ENCODE results near the gene CRYAB.
A peak's percentile ranks its signal among the peaks of the same experiment; 100 is the strongest.
"Not testable (repeated sequence)": the region's sequence is repeated elsewhere in the genome, so short reads cannot be mapped to it uniquely, and the experiment has no call there.

Gene CRYAB

DNA sequence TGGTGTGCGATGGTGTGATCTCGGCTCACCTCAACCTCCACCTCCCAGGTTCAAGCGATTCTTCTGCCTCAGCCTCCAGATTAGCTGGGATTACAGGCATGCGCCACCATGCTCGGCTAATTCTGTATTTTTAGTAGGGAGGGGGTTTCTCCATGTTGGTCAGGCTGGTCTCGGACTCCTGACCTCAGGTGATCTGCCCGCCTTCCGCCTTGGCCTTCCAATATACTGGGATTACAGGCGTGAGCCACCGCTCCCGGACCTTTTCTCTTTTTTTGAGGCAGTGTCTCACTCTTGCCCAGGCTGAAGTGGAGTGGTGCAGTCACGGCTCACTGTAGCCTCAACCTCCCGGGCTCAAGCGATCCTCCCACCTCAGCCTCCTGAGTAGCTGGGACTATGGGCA is 21.6 kb upstream of the CRYAB start:
- DNase-seq, result not testable (repeated sequence)

DNA sequence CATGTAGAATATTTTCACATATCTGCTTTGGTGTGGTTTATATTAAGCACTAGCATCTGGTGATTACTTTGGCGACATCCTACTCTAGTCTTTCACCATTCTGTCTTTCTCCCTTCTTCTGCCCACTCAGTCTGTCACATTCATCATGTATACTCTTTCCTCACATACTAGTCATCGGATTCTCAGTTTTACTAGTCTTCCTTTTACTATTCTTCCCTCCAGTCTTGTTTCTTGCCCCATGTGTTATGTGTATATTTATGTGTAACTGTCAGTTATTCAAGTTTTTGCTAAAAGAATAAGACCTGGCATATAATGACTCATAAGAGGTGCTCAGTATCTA is 21.0 kb upstream of the CRYAB start:
- peak in 1 of 5 donors; percentile 46 for DNase-seq

DNA sequence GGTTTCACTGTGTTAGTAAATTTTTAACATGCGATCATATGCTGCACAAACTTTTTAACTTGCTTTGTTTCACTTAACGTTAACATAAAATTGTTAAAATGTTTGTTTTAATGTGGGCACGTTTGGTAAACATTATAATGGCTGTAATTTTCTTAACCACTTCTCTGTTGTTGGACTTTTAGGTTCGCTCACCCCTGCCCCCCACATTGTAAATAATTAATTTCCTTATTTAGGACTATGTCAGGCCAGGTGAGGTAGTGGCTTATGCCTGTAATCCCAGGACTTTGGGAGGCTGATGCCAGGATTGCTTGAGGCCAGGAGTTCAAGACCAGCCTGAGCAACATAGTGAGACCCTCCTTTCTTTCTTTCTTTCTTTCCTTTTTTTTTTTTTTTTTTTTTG is 18.9 kb upstream of the CRYAB start:
- DNase-seq, result no peak

DNA sequence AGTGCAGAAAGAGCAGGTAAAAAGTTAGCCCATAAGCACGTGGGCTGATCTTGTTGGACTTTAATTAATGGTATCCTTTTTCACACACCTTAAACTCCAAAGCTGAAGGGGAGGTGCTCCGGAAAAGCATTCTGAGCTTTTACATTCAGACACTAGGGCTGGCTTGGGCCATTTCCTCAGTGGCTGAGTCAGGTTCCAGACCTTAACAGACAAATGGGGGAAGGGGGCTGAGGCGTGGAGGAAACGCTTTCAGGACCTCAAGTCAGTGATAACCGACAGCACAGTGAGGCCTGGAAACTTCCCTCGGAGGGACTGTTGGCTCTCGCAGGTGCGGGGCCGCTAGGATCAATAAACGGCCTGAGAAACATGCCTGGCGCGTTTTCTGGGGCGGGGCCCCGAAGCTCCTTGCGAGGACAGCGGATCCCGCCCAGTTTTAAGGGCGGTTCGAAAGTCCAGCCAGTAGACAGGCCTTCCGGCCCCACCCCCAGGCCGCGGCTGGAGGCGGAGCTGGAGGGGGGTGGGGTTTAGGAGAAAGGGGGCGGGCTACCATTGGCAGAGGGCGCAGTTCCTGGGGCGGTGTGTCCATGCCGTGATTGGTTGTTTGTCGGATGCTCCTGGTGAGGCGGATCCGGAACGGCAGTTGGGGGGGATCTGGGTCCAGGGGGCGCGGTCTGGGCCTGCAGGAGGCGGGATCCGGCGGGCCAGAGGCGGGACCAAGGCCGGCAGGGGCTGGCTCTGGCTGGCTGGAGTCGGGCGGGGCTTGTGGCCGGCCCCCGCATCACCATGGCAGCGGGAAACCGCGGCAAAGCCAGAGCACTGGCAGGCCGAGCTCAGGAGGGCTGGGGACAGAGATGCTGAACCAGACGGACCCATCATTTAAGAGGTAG is 15.2 kb upstream of the CRYAB start:
- DNase-seq, result peak; percentile 86 to 96 (median 88)

GRCh38 chr11:111925953-111926352 is 14.4 kb upstream of the CRYAB start:
- DNase-seq, result no peak

GRCh38 chr11:111923951-111924350 is 12.4 kb upstream of the CRYAB start:
- no peak for DNase-seq

DNA sequence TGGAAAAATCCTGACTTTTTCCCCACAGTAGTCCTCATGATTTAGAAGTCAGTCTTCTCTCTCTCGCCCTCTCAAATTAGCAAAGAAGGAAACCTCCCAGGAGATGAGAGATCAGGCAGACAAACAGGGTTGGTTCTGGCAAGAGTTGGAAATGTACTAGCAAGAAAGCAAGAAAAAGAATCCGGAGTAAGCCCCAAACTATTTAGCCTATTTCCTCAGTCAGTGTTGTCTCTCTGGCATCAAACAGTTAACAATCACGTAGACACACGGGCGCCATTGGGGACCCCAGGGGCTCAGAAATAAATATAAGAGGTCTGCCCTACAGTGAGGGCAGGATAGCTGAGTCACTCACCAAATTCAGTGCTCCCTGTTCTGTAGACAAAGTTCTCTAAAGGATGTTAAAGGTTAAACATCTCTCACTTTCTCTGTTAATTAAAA is 11.8 kb upstream of the CRYAB start:
- no peak for DNase-seq

GRCh38 chr11:111922803-111923202 is 11.2 kb upstream of the CRYAB start:
- DNase-seq, result no peak

- DNase-seq, result no peak
Measured at GRCh38 chr11:111921541-111922230, 10.1 kb upstream of the CRYAB start.

- no peak for DNase-seq
Measured at GRCh38 chr11:111920908-111921307, 9.3 kb upstream of the CRYAB start.

DNA sequence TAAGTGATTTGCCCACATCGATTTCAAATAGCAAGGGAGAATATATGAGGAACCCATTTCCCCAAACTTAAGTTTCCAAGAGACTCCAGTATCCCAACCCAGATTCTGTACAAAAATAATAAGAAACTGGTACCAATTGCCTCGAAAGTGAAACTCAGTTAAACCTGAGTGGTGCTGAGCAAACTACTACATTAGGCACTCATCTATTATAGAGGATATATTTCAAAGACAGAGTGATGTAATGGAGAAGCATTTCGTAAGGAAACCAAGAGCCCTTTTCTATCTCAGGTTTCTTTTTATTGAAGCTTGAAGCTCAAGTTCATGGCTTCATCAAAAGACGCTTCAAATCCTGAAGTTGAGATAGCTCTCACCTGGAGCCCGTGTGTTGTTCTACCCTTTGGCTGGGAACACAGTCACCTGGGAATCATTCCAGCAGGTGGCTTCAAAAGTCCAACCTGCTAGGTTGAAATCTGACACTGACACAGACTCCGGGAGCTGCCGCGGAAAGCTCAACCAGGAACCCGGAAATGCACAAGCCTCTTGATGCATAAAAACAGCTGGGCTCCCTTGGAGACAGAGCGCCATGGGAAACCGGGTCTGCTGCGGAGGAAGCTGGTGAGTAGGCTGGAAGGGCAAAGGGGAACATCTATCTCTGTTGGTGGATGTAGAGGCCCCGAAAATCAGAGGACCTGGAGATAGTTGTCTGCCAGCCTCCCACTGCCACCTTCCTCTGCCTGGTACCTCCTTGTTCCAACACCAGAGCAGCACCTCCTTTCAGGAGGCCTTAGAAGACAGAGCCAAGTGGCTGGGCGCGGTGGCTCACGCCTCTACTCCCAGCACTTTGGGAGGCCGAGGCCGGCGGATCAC is 7.1 kb upstream of the CRYAB start, which contains the start of gene C11orf52:
Gene C11orf52, plus strand, starts transcription at position 524 of the 867 bp plus-strand sequence. Its CDS starts 60 bp downstream, at position 584.
- DNase-seq, result no peak

- DNase-seq, result no peak
Measured at GRCh38 chr11:111917788-111918187, 6.2 kb upstream of the CRYAB start.

DNA sequence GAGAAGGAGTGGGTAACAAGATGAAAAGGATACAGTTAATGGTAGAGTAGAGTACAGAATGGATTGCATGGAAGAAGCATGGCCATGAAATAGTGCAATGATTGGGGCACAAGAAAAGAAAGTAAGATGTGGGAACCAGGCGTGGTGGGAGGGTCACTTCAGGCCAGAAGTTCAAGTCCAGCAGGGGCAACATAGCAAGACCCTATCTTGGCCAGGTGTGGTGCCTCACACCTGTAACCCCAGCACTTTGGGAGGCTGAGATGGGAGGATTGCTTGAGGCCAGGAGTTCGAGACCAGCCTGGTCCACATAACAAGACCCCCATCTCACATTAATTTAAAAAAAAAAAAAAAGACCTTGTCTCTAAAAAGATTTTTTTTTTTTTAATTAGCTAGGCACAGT is 5.7 kb upstream of the CRYAB start:
- DNase-seq, result no peak

DNA sequence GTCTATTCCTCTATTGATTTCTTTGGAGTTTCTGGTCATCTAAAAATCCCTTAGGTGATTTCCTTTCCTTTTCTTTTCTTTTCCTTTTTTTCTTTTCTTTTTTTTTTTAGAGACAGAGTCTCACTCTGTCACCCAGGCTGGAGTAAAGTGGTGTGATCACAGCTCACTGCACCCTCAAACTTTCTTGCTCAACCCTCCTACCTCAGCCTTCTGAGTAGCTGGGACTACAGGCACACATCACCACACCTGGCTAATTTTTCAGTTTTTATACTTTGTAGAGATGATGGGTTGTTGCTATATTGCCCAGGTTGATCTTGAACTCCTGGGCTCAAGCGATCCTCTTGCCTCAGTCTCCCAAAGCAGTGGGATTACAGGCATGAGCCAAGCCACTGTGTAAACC is 5.2 kb upstream of the CRYAB start:
- DNase-seq, result no peak

DNA sequence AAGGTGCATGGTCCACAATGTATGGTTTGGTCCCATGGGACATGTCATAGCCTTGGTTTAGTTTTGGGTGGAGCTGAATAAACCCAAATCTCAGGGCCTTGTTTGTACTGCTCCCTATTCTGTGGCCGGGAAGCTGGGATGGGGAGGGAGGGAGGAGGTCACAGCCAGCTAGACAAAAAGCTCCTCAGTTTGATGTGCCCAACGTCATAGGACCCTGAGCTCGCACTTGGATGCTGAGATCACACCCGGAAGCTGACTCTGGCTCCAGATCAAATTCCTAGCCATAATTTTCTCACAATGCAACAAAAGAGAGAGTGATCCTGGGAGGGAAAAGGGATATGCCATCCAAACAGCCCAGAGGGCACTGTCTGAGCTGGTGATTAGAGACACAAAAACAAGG is 2.4 kb upstream of the CRYAB start:
- DNase-seq, result no peak

DNA sequence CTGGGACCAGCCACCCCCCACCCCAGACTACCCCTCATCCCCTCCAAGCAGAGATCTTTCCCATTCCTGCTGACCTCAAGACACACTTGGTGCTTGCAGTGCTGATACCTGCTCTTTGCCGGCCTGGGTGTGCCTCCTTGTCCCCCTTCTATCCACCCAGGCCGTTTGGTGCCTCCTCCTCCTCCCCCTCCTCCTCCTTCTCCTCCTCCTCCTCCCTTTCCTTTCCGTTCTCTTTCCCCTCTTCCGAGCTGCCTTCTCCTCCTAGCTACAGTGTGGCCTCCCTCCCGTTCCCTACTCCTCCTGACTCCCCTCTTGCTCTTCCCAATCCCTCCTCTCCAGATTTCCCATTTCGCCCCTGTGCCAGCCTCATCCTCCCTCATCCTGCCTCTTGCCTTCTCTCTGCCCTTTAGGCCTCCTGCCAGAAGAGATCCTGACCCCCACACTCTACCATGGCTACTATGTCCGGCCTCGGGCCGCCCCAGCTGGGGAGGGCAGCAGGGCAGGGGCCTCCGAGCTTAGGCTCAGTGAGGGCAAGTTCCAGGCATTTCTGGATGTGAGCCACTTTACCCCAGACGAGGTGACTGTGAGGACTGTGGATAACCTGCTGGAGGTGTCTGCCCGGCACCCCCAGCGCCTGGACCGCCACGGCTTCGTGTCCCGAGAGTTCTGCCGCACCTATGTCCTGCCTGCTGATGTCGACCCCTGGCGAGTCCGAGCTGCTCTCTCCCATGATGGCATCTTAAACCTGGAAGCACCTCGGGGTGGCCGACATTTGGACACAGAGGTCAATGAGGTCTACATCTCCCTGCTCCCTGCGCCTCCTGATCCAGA is 1.7 kb upstream of the CRYAB start:
- DNase-seq, result no peak

DNA sequence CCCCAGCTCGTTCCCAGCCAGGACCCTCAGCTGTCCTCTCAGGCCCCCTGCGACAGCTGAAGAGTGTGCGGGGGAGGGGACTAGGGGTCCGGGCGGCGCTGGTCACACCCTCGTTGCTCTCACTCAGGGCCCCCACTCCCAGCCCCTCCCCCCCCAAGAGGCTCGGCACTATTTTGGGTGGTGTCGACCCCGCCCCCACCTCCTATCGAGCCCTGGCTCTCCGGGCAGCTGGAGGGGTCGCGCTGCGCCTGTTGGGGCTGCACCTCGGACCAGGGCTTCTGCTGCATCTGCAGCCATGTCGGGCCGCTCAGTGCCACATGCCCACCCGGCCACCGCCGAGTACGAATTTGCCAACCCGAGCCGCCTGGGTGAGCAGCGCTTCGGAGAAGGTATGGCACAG is 965 bp upstream of the CRYAB start, which contains the start of gene HSPB2:
Gene HSPB2, plus strand, starts transcription at position 200 of the 400 bp plus-strand sequence. Its CDS starts 96 bp downstream, at position 296.
- no peak for DNase-seq

GRCh38 chr11:111910676-111911562 is 651 bp downstream of the CRYAB start:
- no peak for DNase-seq

DNA sequence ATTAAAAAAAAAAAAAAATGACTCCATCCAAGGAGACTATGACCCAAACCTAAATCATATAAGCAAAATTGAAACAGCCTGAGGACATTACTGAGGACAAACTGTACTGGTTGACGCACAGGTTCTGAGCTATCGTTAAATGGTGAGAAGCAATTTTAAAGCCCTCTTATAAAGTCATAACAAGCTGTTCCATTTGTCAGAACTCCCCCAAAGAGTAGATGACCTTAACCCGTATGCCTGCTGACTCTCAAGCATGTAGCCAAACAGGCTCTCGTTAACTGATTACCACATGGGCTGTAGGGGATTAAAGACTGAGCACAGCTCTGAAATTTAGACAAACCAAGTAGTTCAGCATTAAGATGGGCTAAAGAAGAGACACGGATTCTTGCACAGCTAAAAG is 2.2 kb downstream of the CRYAB start:
- DNase-seq, result no peak

- DNase-seq, result no peak
Measured at GRCh38 chr11:111908639-111909305, 2.8 kb downstream of the CRYAB start.
